Activated CD4-positive, alpha-beta T cell treated with anti-CD3 and anti-CD28 coated beads for 4 hours (primary cell): ENCODE results near the gene PPP6R2.
A peak's percentile ranks its signal among the peaks of the same experiment; 100 is the strongest.

ENCODE experiments used
- DNase-seq, 2 donors: peaks; one replicate each; pipeline ENCODE4 v3.0.0-alpha.2; 2020

The PPP6R2 gene

GRCh38 chr22:50342651-50343540 lies at the start of gene PPP6R2:
PPP6R2 (plus strand) TSS chr22:50343327; CDS start chr22:50393909, 50,582 bp downstream.
- DNase-seq: peak; percentile 89 to 90

- DNase-seq: no peak
Measured at GRCh38 chr22:50293441-50294318, 49.4 kb upstream of the PPP6R2 start.

GRCh38 chr22:50294319-50294656 lies 48.8 kb upstream of the PPP6R2 start:
- DNase-seq: no peak

GRCh38 chr22:50296658-50297490 lies 46.3 kb upstream of the PPP6R2 start:
- no peak for DNase-seq

- DNase-seq: no peak
Measured at GRCh38 chr22:50297510-50298265, 45.4 kb upstream of the PPP6R2 start.

GRCh38 chr22:50298266-50298637 lies 44.9 kb upstream of the PPP6R2 start:
- DNase-seq: no peak

GRCh38 chr22:50298937-50299784 lies 44.0 kb upstream of the PPP6R2 start:
- DNase-seq: no peak

- DNase-seq: no peak
Measured at GRCh38 chr22:50299785-50300619, 43.1 kb upstream of the PPP6R2 start.

- no peak for DNase-seq
Measured at GRCh38 chr22:50300620-50301257, 42.4 kb upstream of the PPP6R2 start.

- DNase-seq: no peak
Measured at GRCh38 chr22:50301581-50301991, 41.5 kb upstream of the PPP6R2 start.

- DNase-seq: no peak
Measured at GRCh38 chr22:50302041-50302541, 41.0 kb upstream of the PPP6R2 start.

- no peak for DNase-seq
Measured at GRCh38 chr22:50302564-50302963, 40.6 kb upstream of the PPP6R2 start.

GRCh38 chr22:50303515-50303847 lies 39.6 kb upstream of the PPP6R2 start:
- no peak for DNase-seq

- DNase-seq: no peak
Measured at GRCh38 chr22:50303848-50304527, 39.1 kb upstream of the PPP6R2 start.

GRCh38 chr22:50304528-50305392 lies 38.4 kb upstream of the PPP6R2 start:
- DNase-seq: no peak

- no peak for DNase-seq
Measured at GRCh38 chr22:50305393-50305922, 37.7 kb upstream of the PPP6R2 start.

GRCh38 chr22:50305923-50306566 lies 37.1 kb upstream of the PPP6R2 start:
- no peak for DNase-seq
